Liver (tissue), 3 donors: ENCODE data around the gene MED15.

Experiments
- CTCF ChIP-seq: fragments of 150-350 bp; IDR thresholded peaks from 2 replicates; pipeline ENCODE4 v1.5.1; 2017; ENCODE audit warnings: improper control_type of control experiment, low read depth, low read length; ENCODE audit not compliant: missing input control
- GABPA ChIP-seq, 2 donors: IDR thresholded peaks in 1 of 2; conservative IDR thresholded peaks in 1 of 2; 2 replicates each; pipeline ENCODE4 v1.6.1; 2016; ENCODE audit warnings: antibody characterized with exemption in 2 of 2, mild to moderate bottlenecking in 1 of 2, moderate library complexity in 1 of 2
- JUND ChIP-seq, 2 donors: IDR thresholded peaks; 2 replicates each; pipeline ENCODE4 v1.6.1; 2016; ENCODE audit warnings: antibody characterized with exemption in 2 of 2
- donor health status: healthy.
- donor health status: healthy.

DNA sequence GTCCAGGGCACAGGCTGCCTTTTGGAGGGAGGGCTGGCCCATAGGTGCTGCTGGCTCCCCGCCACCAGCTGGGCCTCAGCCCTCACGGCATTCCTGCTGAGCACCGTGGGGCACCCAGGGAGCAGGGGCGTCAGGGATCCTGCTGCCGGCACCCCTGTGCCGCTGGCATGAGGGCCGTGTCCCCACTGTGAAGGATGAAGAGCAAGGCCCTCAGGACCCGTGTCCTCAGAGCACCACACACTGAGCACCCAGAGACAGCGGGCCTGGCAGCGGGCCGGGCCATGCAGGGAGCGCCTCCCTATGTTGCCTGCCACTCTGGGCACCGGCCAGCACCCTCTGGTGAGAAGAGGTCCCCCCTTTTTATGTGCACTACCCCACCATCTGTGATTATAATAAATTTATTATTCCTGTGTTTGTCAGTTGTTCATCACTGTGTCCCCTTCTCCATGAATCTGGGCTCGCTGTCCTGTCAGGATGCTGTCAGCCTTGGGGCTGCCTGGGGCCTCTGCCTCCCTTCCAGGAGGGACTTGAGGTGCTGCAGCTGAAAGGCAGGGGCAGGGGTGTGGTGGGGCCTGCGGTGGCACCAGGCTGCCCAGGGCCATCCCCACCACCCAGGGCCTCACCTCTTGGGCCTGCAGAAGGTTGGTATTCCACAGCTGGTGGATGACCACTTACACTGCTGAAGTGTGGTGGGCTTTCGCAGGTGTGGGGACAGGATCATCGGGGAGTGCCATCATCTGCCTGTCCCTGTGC, 80.0 kb downstream of the MED15 start:
- TF ChIP-seq GABPA (IDR thresholded peaks at IDR 0.05 in 1 of 2, conservative IDR thresholded peaks at IDR 0.05 in 1 of 2) (no peak), JUND (IDR thresholded peaks at IDR 0.05) (no peak), CTCF (no peak)
